ENCODE results near the gene TNPO3. TPM values are rescaled to one million over a fixed set of nuclear protein-coding genes. Genes with fewer than 3 reads are reported as not detected.

TNPO3 gene
- polyA plus RNA-seq, 1 of the 3 experiments (the other 2 are of a cell fraction) = 27.8 TPM

DNA sequence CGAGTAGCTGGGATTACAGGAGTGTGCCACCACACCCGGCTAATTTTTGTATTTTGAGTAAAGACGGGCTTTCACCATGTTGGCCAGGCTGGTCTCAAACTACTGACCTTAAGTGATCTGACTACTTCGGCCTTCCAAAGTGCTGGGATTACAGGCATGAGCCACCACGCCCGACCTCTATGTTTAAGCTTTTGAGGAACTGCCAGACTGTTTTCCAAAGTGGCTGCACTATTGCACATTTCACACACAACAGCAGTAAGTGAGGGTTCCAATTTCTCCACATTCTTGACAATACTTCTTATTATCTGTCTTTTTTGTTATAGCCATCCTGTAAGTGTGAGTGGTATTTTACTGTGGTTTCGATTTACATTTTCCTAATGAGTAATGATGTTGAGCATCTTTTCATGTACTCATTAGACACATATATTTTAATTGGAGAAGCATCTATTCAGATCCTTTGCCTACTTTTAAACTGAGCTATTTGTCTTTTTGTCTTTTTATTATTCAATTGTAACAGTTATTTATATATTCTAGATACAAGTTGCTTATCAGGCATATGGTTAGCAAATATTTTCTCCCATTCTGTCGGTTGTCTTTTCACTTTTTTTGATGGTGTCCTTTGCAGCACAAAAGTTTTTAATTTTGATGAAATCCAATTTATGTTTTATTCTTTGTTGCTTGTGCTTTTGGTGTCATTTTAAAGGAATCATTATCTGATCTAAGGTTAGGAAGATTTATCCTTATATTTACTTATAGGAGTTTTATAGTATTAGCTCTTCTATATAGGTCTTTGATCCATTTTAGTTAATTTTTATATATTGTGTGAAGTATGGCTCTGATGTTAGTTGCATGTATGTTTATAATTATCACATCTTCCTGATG, 130.0 kb downstream of the TNPO3 start:
- Histone ChIP-seq H3K4me3 (ENCODE audit: low read depth in 2 of 2, low read length in 1 of 2) (no peak overlapping the region), H3K9me3 (no peaks in the 10 kb centered on the region), H3K27ac (ENCODE audit: low read depth in 2 of 2, low read length in 1 of 2) (no peak overlapping the region), H2AFZ (ENCODE audit: low read depth) (no peak overlapping the region), H3K4me2 (no peak overlapping the region), H3K36me3 (replicated peaks in 1 of 2; ENCODE audit: control insufficient read depth in 1 of 2, insufficient read depth in 2 of 2, low read length in 1 of 2) (no peaks in the 10 kb centered on the region), H4K20me1 (ENCODE audit: insufficient read depth) (no peaks in the 10 kb centered on the region), H3K4me1 (ENCODE audit: control insufficient read depth in 1 of 2, insufficient read depth in 2 of 2, low read depth in 1 of 2, low read length in 1 of 2) (peaks cover 0 to 5% of the 10 kb centered on the region in 2 experiments; a peak in 1 of 4 replicates), H3F3A (replicated peaks; ENCODE audit: insufficient read depth) (no peaks in the 10 kb centered on the region), H3K9me2 (no peaks in the 10 kb centered on the region), H3K27me3 (ENCODE audit: insufficient read depth) (peaks cover 37% of the 10 kb centered on the region), H3K9ac (no peak overlapping the region), H3K79me2 (ENCODE audit: insufficient read depth) (no peaks in the 10 kb centered on the region)
- DNase-seq = no peak
- POLR2A ChIA-PET = no interaction called here
- 61% methylated on average over 8 of the region's 8 CpGs for WGBS (ENCODE audit: low lambda C conversion rate)
- CTCF ChIA-PET = interaction anchor here (0.6 to 2.5 kb wide), 5 partner anchors 13 to 1162 kb away, joined by 3 to 11 read pairs (median 3); partner anchors contain the start of gene IRF5
- no peak for TF ChIP-seq FOXM1 (IDR thresholded peaks at IDR 0.05; ENCODE audit: low read depth)

DNA sequence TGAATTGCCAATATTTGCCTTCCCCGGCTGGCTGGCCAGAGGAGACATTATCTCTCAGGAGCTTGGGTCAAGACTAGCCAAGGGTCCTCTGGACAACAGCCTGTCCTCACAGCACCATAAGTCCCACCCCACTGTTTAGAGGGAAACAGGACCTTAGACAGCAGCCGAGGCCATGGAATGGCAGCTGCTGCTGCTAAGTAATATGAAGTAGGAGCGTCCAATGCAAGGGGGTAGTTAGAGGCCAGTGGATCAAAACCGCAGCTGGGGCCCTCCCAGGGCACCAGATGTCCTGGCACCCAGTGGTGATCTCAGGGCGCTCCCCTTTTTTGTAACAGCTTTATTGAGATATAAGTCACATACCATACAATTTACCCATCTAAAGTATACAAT, 131.5 kb downstream of the TNPO3 start:
- Histone ChIP-seq H3K36me3 (replicated peaks in 1 of 2; ENCODE audit: control insufficient read depth in 1 of 2, insufficient read depth in 2 of 2, low read length in 1 of 2) (no peaks in the 10 kb centered on the region), H3K79me2 (ENCODE audit: insufficient read depth) (no peaks in the 10 kb centered on the region), H3K27ac (ENCODE audit: low read depth in 2 of 2, low read length in 1 of 2) (no peak overlapping the region), H3K4me1 (ENCODE audit: control insufficient read depth in 1 of 2, insufficient read depth in 2 of 2, low read depth in 1 of 2, low read length in 1 of 2) (peaks cover 0 to 5% of the 10 kb centered on the region in 2 experiments; a peak in 1 of 4 replicates), H3K27me3 (ENCODE audit: insufficient read depth) (peaks cover 52% of the 10 kb centered on the region), H3K9ac (no peak overlapping the region), H3F3A (replicated peaks; ENCODE audit: insufficient read depth) (no peaks in the 10 kb centered on the region), H3K4me3 (ENCODE audit: low read depth in 2 of 2, low read length in 1 of 2) (no peak overlapping the region), H3K9me3 (no peaks in the 10 kb centered on the region), H4K20me1 (ENCODE audit: insufficient read depth) (no peaks in the 10 kb centered on the region), H3K4me2 (no peak overlapping the region), H3K9me2 (no peaks in the 10 kb centered on the region), H2AFZ (ENCODE audit: low read depth) (no peak overlapping the region)
- ChIA-PET CTCF (interaction anchor here (0.7 to 2.5 kb wide), 8 partner anchors 10 to 290 kb away, joined by 3 to 11 read pairs (median 3); no protein-coding TSS in a partner anchor), POLR2A (no interaction called here)
- no peak for DNase-seq
- TF ChIP-seq FOSL2 (IDR thresholded peaks at IDR 0.05; ENCODE audit: borderline replicate concordance, low read depth) (no peak), CHD2 (IDR thresholded peaks at IDR 0.05; ENCODE audit: low read length, partially characterized antibody) (no peak), GATA2 (CRISPR knock-in tag; IDR thresholded peaks at IDR 0.05) (no peak), TAF1 (IDR thresholded peaks at IDR 0.05; ENCODE audit: borderline replicate concordance, low read depth, low read length) (no peak), MXI1 (IDR thresholded peaks at IDR 0.05; ENCODE audit: low read depth, low read length) (no peak)
- TF ChIP-seq, protein P1, sequence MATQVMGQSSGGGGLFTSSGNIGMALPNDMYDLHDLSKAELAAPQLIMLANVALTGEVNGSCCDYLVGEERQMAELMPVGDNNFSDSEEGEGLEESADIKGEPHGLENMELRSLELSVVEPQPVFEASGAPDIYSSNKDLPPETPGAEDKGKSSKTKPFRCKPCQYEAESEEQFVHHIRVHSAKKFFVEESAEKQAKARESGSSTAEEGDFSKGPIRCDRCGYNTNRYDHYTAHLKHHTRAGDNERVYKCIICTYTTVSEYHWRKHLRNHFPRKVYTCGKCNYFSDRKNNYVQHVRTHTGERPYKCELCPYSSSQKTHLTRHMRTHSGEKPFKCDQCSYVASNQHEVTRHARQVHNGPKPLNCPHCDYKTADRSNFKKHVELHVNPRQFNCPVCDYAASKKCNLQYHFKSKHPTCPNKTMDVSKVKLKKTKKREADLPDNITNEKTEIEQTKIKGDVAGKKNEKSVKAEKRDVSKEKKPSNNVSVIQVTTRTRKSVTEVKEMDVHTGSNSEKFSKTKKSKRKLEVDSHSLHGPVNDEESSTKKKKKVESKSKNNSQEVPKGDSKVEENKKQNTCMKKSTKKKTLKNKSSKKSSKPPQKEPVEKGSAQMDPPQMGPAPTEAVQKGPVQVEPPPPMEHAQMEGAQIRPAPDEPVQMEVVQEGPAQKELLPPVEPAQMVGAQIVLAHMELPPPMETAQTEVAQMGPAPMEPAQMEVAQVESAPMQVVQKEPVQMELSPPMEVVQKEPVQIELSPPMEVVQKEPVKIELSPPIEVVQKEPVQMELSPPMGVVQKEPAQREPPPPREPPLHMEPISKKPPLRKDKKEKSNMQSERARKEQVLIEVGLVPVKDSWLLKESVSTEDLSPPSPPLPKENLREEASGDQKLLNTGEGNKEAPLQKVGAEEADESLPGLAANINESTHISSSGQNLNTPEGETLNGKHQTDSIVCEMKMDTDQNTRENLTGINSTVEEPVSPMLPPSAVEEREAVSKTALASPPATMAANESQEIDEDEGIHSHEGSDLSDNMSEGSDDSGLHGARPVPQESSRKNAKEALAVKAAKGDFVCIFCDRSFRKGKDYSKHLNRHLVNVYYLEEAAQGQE (IDR thresholded peaks at IDR 0.05; ENCODE audit: low read depth, low read length) = peak; percentile 81
- TF ChIP-seq, protein P2, sequence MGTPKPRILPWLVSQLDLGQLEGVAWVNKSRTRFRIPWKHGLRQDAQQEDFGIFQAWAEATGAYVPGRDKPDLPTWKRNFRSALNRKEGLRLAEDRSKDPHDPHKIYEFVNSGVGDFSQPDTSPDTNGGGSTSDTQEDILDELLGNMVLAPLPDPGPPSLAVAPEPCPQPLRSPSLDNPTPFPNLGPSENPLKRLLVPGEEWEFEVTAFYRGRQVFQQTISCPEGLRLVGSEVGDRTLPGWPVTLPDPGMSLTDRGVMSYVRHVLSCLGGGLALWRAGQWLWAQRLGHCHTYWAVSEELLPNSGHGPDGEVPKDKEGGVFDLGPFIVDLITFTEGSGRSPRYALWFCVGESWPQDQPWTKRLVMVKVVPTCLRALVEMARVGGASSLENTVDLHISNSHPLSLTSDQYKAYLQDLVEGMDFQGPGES (IDR thresholded peaks at IDR 0.05; ENCODE audit: low read depth, low read length) = no peak
- 68% methylated on average over 5 of the region's 5 CpGs for WGBS (ENCODE audit: low lambda C conversion rate)

All from SK-N-SH (cell line).